GM20000 (cell line): ENCODE data around the gene TFAP2A.

Experiments used
- DNase-seq: peaks from one replicate; pipeline ENCODE4 v3.0.0; 2012; ENCODE audit warnings: low spot score
- TF ChIP-seq, protein P1 (sequence below): IDR thresholded peaks from 2 replicates; pipeline ENCODE4 v1.5.1; 2012; ENCODE audit warnings: mild to moderate bottlenecking, control low read depth; ENCODE audit errors: extremely low read depth, missing control alignments

TFAP2A gene

DNA sequence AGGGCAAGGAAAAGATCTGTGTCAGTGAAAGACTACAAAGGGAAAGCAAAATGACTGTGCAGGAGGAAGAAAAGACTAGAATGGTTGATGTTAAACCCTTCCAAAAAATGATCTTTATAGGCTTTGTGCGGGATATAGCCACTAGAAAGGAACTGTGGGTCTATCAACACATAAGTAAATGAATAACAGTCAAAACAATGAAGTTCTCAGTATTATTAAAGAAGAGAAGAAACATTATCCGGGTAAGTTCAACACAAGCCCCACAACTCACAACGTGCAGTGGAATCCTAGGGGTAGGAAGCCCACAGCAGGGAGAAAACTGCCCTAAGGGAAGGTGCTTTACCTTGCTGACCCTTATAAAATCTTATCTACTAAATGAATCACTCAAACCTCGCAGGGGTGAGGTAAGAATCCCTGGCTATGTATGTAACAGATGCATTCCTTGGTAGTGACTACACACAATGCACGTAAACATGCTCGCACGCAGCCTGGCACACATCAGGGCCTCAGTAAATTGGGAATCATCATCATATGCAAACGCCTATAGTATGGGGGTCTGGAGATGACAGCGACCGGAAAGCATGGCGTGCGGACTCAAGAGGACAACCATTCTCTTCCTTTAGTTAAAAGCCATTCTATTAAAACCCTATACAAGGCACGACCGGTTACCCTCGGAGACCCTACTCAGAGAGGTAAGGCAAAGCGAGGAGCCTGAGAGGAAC is 11.3 kb downstream of the TFAP2A start:
- TF ChIP-seq, protein P1, sequence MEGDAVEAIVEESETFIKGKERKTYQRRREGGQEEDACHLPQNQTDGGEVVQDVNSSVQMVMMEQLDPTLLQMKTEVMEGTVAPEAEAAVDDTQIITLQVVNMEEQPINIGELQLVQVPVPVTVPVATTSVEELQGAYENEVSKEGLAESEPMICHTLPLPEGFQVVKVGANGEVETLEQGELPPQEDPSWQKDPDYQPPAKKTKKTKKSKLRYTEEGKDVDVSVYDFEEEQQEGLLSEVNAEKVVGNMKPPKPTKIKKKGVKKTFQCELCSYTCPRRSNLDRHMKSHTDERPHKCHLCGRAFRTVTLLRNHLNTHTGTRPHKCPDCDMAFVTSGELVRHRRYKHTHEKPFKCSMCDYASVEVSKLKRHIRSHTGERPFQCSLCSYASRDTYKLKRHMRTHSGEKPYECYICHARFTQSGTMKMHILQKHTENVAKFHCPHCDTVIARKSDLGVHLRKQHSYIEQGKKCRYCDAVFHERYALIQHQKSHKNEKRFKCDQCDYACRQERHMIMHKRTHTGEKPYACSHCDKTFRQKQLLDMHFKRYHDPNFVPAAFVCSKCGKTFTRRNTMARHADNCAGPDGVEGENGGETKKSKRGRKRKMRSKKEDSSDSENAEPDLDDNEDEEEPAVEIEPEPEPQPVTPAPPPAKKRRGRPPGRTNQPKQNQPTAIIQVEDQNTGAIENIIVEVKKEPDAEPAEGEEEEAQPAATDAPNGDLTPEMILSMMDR = no peak
- no peak for DNase-seq

DNA sequence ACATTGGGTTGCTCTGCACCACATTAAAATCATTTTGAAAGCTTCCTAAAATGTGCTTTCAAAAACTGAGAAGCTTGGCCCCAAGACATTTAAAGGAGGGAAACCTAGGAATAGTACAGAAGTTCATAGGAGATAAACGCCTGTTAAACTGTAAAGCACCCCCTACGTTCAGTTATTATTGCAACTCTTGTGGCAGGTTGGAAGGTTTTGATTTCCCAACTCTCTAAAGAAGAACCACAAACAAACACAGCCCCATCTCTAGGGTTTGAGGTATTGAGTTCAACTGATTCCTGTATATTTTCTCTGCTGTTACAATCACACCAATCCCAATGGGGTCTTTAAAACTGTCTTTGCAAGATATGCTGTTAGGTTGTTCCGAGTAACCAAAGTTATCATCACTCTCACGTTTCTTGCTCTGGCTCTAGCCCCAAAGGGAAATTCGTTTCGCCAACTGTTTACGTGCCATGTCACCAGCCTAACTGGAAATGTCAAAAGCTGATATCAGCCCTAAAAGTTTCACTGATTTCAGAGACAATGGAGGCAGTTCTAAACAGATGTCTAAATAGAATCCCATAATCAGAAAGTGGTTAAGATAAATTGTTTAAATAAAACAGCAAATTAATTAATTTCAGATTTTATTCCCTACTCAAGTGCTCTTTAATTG is 12.1 kb downstream of the TFAP2A start:
- TF ChIP-seq, protein P1 = no peak
- DNase-seq = no peak

DNA sequence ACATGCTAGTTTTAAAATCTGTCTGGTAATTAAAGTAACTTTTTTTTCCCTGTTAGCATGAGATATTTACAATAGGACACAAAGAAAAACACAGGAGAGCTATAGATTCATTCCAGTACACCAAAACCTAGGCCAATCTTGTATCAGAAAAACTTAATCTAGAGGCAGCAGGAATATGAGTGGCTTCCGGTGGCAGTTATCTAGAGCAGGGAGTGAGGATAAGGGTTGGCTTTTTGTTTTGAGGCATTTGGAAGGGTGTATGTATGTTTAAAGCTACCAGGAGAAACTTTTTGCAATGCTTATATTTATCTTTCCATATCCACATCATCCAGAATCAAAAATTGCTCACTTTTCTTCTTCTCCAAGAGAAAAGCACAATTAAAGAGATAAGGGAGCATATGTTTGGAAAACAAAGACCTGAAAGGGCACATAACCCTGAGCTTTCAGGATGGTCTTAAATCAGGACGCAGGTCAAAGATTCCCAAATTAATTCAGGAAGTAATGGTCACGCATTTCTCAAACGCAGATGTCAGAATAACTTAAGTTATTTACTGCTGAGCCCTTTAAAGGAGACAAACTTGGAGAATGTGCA is 13.1 kb downstream of the TFAP2A start:
- no peak for DNase-seq
- TF ChIP-seq, protein P1 = no peak

DNA sequence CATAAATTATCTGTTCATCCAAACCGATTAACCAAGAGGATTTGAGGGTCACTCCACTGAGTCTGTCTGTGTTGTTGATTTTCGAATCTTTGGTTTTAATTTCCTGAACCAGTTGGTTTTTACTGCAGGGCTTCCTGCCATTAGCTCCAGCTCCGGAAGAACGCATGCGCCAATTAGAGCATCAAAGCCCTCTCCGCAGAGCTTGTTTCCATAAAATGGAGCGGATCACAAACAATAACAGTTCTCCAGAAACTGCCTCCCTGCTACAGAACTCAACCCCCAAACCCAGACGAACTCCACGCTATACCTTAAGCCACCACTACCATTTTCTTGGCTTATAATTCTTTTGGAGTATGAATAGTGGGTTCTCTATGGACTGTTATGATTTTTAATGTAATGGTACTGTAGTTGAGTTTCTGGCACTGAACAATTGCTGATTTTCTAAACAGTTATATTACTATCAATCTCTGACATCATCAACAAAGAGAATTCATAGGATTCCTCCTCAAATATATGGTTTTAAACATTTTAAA is 13.8 kb downstream of the TFAP2A start:
- no peak for DNase-seq
- TF ChIP-seq, protein P1 = no peak

DNA sequence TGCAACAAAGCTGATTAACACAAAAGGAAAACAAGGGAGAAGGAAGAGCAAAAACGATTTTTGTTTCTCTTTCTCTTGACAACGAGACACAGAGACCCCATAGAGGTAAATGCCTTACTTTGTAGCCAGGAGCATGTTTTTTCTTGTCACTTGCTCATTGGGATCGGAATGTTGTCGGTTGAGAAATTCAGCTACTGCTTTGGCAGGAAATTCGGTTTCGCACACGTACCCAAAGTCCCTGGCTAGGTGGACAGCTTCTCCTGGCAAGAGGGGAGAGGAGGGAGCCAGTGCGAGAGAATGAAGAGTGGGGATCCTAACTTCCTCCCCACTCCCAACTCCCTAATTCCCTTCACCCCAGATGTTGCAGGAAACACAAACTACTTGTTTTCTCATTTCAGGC is 14.5 kb downstream of the TFAP2A start:
- TF ChIP-seq, protein P1 = no peak
- DNase-seq = no peak

DNA sequence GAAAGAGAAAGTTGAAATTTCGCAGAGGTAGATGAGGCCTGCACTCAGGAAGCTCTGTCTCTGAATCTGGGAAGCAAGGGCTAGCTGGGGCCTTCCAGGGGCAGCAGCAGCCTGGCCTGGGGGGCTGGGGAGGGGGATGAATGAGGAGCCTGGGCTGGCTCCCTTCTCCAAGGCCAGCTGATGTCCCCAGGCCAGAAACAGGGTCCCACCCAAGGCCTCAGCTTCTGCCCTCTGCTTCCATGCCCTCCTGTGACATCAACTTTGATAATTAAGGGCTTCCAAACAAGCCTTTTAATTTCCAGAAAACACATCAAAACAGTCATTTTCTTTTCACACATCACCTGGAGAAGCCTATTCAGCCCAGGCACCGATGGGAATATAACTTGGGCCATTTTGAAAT is 15.4 kb downstream of the TFAP2A start:
- TF ChIP-seq, protein P1 = no peak
- DNase-seq = no peak
